GM21786 (cell line): ENCODE results near the gene TAC1.
"Not testable (repeated sequence)": the region's sequence is repeated elsewhere in the genome, so short reads cannot be mapped to it uniquely, and the experiment has no call there.

Source experiments
- ATAC-seq: cut with Tn5 transposase; IDR thresholded peaks from one replicate; pipeline ENCODE4 v1.9.1; 2021; ENCODE audit not compliant: unreplicated experiment

Gene TAC1, protein sequence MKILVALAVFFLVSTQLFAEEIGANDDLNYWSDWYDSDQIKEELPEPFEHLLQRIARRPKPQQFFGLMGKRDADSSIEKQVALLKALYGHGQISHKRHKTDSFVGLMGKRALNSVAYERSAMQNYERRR

DNA sequence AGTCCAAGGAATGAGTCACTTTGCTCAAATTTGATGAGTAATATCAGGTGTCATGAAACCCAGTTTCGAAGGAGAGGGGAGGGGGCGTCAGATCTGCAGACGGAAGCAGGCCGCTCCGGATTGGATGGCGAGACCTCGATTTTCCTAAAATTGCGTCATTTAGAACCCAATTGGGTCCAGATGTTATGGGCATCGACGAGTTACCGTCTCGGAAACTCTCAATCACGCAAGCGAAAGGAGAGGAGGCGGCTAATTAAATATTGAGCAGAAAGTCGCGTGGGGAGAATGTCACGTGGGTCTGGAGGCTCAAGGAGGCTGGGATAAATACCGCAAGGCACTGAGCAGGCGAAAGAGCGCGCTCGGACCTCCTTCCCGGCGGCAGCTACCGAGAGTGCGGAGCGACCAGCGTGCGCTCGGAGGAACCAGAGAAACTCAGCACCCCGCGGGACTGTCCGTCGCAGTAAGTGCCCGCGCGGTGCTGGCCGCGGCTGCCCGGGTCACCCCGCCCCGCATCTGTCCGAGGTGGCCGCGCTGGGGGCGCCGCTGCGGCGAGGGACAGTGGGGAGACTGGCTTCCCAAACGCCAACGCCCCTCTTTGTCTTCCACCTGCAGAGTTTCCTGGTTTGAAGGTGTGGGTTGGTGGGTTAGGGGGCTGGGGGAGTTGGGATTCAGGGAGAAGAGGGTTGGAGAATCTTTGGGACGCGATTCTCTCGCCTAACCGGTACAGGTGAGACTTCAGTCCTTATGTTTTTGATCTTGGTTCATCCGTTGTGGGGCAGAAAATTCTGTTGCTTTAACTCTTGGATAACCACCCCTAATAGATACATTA, at the start of gene TAC1:
Gene TAC1 (plus strand): TSS at position 351 of the 829 bp plus-strand sequence. CDS start 527 bp downstream, outside the sequence.
- no peak for ATAC-seq

DNA sequence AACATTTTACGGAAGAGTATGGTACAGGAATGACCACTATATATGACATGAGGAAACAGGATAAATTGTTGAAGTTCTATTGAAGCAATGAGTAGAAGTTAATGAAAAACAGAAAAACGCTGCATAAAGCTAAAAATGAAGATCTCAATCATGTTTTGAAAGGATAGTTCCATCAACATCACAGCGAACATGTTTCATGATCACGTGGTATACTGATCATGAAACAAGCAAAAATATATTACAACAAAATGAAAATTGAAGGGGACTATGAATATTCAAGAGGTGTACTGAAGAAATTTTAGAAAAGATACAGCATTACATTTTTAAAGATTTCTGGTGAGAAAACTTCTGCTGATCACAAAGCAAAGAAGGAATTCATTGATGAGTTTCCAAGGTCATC, 45.9 kb upstream of the TAC1 start:
- no peak for ATAC-seq

DNA sequence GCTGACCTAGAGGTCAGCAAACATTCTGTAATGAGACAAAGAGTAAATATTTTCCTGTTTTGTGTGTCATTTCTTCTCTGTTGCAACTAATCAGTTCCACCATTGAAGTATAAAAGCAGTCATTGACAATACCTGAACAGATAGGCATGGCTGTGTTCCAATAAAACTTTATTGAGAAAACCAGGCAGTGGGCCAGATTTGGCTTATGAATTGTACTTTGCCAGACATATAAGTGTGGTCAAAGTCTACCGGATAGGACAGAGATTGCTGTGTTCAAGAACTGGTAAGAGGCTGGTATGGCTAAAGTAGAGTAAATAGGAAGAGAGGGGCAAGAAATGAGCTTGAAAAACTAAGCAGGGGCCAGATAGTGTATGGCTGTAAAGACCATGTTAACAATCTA, 38.3 kb upstream of the TAC1 start:
- no peak for ATAC-seq

DNA sequence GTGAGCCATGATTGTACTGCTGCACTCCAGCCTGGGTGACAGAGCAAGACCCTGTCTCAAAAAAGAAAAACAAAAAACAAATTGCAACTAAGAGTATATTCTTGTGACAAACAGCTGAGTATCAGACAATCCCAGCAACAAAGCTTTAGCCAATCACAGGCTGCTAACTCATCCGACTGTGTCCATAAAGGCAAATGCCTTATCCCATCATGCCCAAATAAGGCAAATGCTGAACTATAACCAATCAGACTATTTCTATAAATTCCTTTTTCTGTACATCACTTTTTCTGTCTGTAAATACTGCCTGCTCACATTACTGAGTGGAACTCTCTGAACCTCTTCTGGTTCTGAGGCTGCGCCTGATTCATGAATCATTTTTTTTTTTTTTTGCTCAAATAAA, 37.5 kb upstream of the TAC1 start:
- no peak for ATAC-seq

DNA sequence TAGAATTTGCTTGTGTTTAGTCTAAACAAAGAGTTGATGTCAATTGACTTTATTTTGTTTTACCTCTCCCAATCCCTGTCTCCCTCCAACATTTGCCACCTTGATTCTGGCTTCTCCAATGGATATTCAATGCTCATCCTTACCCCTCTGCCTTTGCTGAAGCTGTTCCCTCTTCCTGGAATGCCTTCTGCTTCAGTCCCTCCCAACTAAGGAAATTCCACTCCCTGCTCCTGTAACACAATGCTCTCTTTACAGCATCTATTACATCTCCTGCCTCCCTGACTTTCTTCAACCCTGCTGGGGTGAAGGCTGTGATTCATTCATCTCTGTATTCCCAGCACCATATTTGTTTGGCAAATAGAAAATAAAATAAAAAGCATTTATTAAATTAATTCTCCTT, 34.5 kb upstream of the TAC1 start:
- no peak for ATAC-seq

DNA sequence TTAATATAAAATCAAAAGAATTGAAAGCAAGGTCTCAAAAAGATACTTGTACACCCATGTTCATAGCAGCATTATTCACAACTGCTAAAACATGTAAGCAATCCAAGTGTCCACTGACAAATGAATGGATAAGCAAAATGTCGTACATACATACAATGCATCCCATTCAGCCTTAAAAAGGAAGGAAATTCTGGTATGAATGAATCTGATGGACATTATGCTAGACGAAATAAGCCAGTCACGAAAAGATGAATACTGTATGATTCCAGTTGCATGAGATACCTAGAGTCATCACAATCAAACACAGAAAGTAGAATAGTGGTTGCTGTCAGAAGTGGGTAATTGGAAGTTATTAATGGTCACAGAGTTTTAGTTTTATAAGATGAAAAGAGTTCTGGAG, 9.5 kb upstream of the TAC1 start:
- ATAC-seq, result no peak

DNA sequence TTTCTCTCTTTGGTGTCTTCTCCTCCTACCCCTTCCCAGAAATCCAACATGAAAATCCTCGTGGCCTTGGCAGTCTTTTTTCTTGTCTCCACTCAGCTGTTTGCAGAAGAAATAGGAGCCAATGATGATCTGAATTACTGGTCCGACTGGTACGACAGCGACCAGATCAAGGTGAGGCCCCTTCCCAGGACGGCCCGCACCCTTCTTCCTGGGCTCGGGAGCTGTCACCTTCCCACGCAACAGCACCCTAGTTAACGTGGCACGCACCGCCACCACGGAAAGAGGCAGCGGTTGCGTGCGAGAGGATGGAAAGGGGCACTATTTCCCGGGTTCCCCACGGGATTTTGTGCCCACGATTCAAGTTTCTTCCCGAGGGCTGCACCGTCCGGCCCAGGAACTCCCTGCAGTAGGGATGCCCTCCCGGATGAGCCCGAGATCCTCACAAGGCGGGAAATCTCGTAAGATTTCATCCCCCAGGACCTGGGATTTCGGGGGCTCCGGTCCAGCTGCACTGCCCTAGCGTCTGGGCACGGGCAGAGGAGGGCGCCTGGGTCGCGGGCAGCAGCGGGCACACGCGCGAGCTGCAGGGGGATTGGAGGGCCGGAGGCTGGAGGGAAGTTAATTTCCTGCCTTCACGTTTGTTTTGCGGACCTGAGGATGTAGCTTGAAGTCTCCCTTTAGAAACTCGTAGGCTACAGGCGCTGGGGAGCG, 834 bp downstream of the TAC1 start:
- no peak for ATAC-seq

DNA sequence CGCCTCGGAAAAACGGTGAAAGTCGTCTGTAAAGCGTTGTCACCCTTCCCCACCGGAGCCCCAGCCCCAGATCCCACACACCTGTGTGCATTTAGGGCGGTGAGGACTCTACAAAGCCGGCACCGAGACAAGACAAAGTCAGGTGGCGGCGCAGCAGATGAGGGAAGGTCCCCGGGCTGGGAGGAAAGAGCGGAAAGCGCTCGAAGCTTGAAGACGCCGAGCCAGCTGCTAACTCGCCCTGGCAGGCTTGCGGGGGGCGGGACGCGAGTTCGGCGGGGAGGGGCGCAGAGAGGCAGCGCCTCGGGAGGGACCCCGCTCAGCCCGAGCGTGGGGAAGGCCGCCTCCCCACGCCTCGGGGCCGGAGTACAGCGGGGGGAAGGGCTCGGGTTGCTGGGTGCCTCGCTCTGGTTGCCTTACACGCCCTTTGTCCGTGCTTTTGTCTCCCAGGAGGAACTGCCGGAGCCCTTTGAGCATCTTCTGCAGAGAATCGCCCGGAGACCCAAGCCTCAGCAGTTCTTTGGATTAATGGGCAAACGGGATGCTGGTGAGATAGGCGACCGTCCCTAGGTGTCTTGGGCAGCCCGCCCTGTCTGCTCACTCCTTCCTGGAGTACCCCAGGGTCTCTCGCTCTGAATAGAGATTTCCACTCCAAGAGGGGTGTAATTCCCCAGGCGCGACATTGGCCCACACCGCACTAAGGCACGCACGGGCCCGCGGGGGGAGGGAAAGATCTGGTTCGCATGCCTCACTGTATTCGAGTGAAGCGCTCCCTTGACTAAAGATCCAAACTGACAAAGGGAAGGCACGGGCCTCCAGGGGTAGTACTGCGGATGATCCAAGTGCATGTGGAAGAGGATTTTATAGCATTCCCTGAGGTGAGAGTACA, 1.6 kb downstream of the TAC1 start:
- no peak for ATAC-seq

DNA sequence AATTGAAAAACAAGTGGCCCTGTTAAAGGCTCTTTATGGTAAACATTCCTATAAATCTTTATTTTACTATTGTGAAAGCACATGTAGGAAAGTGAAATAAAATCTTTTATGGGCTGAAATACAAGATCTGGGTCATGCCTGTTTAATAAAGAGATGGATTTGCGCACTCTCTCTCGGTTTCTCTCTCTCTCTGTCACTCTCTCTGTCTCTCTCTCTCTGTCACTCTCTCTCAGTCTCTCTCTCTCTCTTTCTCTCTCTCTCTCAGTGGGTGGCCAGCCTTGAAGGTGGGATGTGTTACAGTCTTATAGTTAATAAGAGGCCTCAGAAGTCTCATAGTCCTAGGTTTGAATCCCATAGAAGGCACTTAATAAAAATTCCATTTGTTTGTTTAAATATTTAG, 2.4 kb downstream of the TAC1 start:
- ATAC-seq, result no peak

DNA sequence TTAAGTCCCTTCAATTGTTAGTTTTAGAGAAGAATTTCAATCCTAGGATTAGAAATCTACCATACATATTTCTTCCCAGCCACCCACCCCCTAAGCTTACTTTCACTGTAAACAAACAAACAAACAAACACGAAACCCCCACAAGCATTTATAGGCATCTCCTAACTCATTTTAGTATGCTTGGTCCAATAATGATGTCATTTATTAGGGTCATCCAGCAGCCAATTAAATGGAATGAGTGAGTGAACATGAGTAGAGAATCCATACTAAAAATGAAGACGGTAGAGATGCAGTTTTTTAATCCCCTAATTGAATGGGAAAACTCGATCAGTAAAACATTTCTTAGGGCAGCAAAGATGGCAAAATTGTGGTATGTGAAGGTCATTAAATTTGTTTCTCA, 3.2 kb downstream of the TAC1 start:
- ATAC-seq, result no peak

DNA sequence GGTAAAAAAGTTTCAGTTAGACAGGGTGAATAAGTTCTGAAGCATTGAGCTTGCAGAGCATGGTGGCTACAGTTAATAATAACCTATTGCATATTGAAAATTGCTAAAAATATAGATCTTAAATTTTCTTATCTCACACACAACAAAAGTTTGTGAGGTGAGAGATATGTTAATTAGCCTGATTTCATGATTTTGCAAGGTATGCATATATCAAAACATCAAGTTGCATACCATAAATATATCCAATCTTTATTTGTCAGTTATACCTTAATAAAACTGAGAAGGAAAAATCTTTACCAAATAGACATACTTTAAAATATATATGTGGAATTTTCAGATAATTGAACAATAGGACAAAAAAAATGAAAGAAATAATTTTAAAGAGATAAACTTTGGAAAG, 16.6 kb downstream of the TAC1 start:
- no peak for ATAC-seq

DNA sequence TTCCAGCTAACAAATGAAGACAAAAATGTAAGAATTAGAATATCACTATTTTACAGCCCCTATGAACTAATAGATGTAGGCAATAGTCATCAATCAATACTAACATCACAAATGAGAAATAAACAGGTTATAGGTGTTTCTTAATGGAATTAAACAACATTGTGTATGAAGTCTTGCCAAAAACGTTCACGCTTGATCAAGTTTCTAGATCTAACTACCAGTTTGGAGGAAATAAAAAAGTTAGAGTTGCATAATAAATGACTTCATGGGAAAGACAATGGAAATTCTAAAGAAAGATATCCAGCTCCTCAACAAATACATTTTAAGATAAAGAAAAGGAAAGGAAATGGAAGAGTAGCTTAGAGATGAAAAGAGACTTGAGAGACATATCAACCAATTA, 19.7 kb downstream of the TAC1 start:
- no peak for ATAC-seq

DNA sequence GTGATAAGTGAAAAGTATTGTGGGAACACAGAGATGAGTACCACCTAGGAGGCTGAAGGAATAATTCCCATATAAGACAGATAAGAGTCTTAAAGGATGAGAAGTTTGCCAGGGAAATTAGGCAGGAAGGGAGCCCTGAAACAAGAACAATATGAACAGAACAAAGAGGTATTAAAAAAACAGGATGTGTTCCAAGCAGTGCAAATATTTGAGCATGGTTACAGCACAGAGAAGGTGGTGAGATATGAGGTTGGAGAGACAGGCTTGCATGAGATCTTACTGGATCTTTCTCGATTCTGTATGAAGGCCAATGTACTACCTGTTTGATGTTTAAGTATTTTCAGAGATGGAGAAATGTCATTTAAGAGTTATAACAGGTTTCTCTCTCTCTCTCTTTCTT, 20.3 kb downstream of the TAC1 start:
- ATAC-seq, result no peak

DNA sequence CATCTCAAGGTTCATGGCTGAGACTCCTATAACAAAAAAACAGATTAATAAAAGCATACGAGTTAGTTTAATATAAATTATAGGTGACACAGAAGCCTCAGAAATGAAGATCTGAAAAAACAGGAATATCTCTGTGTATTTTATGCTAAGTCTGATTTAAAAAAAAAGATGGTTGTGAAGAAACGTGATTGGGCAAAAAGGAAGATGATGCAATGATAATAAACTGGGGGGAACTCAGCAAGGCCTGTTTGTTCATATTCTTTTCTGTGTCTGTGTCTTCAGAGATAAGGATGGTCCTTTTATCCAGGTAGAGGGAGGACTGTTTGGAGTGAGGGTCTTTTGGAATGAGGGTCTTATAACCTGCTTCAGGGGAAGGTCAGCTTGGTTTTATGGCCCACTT, 25.9 kb downstream of the TAC1 start:
- ATAC-seq, result no peak

DNA sequence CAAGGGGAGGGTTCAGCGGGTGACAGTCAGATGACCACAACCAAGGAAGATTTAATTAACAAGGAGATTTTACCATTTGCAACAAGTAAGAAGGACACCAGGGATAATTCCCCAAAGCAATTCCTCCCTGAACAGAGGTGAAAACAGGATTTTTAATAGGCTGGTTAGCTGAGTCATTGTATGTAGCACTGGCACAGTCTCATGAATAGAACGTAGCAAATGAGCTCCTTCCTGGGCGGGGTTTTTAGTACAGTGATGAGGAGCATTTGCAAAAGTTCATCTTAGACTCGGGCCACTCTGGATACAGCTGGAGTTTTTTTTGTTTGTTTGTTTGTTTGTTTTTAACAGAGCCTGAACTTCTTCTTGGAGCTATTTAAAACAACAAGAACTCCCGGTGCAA, 39.0 kb downstream of the TAC1 start:
- no peak for ATAC-seq

DNA sequence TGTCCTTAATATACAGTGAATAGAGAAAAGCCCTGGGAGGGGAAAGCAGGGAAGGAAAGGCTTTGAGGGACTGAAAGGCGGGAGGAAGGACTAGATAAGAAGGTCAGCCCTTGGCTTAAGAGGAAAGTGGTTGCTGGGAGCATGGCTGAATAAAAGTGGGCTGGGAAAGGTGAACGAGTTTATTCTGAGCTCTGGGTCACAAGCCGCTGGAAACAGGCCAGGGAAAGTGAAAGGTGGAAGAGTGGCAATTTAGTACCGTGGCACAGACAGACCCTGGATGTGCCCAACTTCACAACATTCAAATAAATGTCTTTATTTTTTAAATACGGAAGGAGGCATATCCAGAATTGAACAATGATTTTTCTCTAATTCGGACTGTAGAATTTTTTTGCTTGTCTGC, 39.7 kb downstream of the TAC1 start:
- ATAC-seq, result no peak

DNA sequence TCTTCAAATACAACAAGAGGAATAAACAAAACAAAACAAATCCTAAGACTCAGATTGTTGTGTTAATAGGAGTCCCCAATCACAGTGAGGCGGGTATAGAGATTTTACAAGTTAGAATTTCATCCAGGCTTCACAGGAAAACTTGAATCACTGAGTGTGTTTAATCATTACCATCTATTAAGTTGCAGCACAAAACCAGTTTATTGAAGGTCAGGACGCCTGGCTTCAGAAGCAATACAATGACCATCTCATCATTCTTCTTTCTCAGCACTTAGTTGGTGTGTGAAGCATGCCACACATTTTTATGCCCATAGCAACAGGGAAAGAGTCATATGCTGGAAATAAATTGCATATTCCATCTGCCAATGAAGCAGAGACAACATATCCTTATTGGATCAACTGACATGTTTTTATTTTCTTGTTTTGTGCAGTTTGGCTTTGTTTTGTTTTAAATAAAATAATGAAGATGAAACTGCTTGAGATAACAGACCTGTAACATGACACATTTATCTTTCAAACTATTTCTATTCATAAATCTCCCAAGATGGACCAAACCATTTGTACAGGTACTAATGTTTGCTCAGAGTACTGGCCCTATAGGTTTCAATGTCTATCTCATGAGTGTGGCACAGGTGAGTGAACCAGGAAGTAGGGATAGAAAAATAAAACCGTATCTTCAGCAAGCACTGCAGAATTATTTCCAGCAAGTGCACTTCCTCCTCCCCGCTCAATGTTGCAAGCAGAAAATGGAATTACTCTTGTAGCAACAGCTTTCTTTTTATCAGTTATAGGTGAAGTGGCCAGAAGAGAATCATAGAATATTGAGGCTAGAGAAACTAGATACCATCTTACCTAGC, 40.4 kb downstream of the TAC1 start:
- ATAC-seq, result no peak

DNA sequence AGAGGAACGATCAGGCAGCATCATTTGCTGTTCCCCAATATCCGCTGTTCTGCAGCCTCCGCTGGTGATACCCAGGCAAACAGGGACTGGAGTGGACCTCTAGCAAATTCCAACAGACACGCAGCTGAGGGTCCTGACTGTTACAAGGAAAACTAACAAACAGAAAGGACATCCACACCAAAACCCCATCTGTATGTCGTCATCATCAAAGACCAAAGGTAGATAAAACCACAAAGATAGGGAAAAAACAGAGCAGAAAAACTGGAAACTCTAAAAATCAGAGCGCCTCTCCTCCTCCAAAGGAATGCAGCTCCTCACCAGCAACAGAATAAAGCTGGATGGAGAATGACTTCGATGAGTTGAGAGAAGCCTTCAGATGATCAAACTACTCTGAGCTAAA, 54.5 kb downstream of the TAC1 start:
- not testable (repeated sequence) for ATAC-seq
